ENCODE results near the gene HDC.

HDC gene

GRCh38 chr15:50265620-50266019, at the start of gene HDC:
Gene HDC, minus strand, starts transcription at chr15:50265726. Its CDS starts 103 bp downstream, at chr15:50265623.
- peak in 2 of 3 experiments; percentile 29 to 48 for DNase-seq

GRCh38 chr15:50312636-50313035, 47.1 kb upstream of the HDC start:
- no peak for DNase-seq

- DNase-seq, result no peak
These were observed 42.3 kb upstream of the HDC start for GRCh38 chr15:50307799-50308198.

GRCh38 chr15:50304836-50305235, 39.3 kb upstream of the HDC start:
- no peak for DNase-seq

GRCh38 chr15:50302581-50302980, 37.1 kb upstream of the HDC start:
- DNase-seq, result no peak

GRCh38 chr15:50298340-50298739, 32.8 kb upstream of the HDC start:
- no peak for DNase-seq

- DNase-seq, result no peak
These were observed 30.4 kb upstream of the HDC start for GRCh38 chr15:50295966-50296365.

- DNase-seq, result no peak
These were observed 24.2 kb upstream of the HDC start for GRCh38 chr15:50289749-50290148.

- DNase-seq, result no peak
These were observed 22.0 kb upstream of the HDC start for GRCh38 chr15:50287324-50288116.

- no peak for DNase-seq
These were observed 15.9 kb upstream of the HDC start for GRCh38 chr15:50281427-50281826.

- no peak for DNase-seq
These were observed 14.7 kb upstream of the HDC start for GRCh38 chr15:50280271-50280670.

GRCh38 chr15:50278496-50278895, 13.0 kb upstream of the HDC start:
- no peak for DNase-seq

- no peak for DNase-seq
These were observed 11.8 kb upstream of the HDC start for GRCh38 chr15:50277370-50277769.

GRCh38 chr15:50275908-50276307, 10.4 kb upstream of the HDC start:
- DNase-seq, result no peak

GRCh38 chr15:50275091-50275490, 9.6 kb upstream of the HDC start:
- DNase-seq, result no peak

GRCh38 chr15:50267577-50267976, 2.1 kb upstream of the HDC start:
- DNase-seq, result no peak

- DNase-seq, result no peak
These were observed 3.0 kb downstream of the HDC start for GRCh38 chr15:50262533-50262932.

GRCh38 chr15:50261981-50262380, 3.5 kb downstream of the HDC start:
- DNase-seq, result no peak

GRCh38 chr15:50260969-50261496, 4.5 kb downstream of the HDC start:
- no peak for DNase-seq

GRCh38 chr15:50259276-50259675, 6.2 kb downstream of the HDC start:
- no peak for DNase-seq

GRCh38 chr15:50257924-50258323, 7.6 kb downstream of the HDC start:
- no peak for DNase-seq

- DNase-seq, result no peak
These were observed 8.2 kb downstream of the HDC start for GRCh38 chr15:50257332-50257731.

GRCh38 chr15:50256188-50257041, 9.1 kb downstream of the HDC start:
- DNase-seq, result peak in 1 of 3 experiments; percentile 1

GRCh38 chr15:50252556-50252955, 13.0 kb downstream of the HDC start:
- DNase-seq, result no peak

Measured in NCI-H1417 (cell line).